MM.1S (cell line): ENCODE measurements around the gene CDCP2.

Experiments
- CTCF ChIP-seq: fragments of 300-600 bp; sonication (generic); IDR thresholded peaks from 2 replicates; pipeline ENCODE4 v1.5.1; 2016; ENCODE audit warnings: antibody characterized with exemption, low read length, mixed read lengths
- EZH2phosphoT487 ChIP-seq: fragments of 300-600 bp; sonication (generic); IDR thresholded peaks from 2 replicates; pipeline ENCODE4 v1.6.1; 2018; ENCODE audit warnings: antibody characterized with exemption, low read length

GRCh38 chr1:54156201-54156600 lies 3.4 kb upstream of the CDCP2 start:
- no peak for TF ChIP-seq CTCF
- no peak for TF ChIP-seq EZH2phosphoT487
